H9 (cell line): ENCODE results near the gene COL8A1. TPM values are rescaled to one million over a fixed set of nuclear protein-coding genes. Genes with fewer than 3 reads are reported as not detected.

Source experiments
- DNase-seq: peaks from one replicate; pipeline ENCODE4 v3.0.0-alpha.2; 2017
- H2AFZ ChIP-seq: one replicate; pipeline ENCODE4 v1.6.1; 2013; ENCODE audit warnings: mild to moderate bottlenecking, low read length, control low read depth, moderate library complexity
- H2AK5ac ChIP-seq: 2 replicates; pipeline ENCODE4 v1.6.1; 2013; ENCODE audit warnings: low read length, control low read depth, mixed read lengths; ENCODE audit not compliant: insufficient read length
- H2BK120ac ChIP-seq: one replicate; pipeline ENCODE4 v1.6.1; 2013; ENCODE audit warnings: low read depth, mild to moderate bottlenecking, low read length, control low read depth, inconsistent platforms; ENCODE audit not compliant: poor library complexity, severe bottlenecking
- H2BK12ac ChIP-seq: 2 replicates; pipeline ENCODE4 v1.6.1; 2013; ENCODE audit warnings: low read length, control low read depth, mixed read lengths, low read depth; ENCODE audit not compliant: insufficient read length
- H2BK15ac ChIP-seq: 2 replicates; pipeline ENCODE4 v1.6.1; 2013; ENCODE audit warnings: low read depth, low read length, control low read depth
- H2BK20ac ChIP-seq: one replicate; pipeline ENCODE4 v1.6.1; 2013; ENCODE audit warnings: low read depth, mild to moderate bottlenecking, low read length, control low read depth, inconsistent platforms; ENCODE audit not compliant: poor library complexity, severe bottlenecking
- H2BK5ac ChIP-seq: 2 replicates; pipeline ENCODE4 v1.6.1; 2013; ENCODE audit warnings: low read length, control low read depth, mixed read lengths; ENCODE audit not compliant: insufficient read length
- H3K14ac ChIP-seq: 2 replicates; pipeline ENCODE4 v1.6.1; 2013; ENCODE audit warnings: low read length, control low read depth; ENCODE audit not compliant: insufficient read depth
- H3K18ac ChIP-seq: 2 replicates; pipeline ENCODE4 v1.6.1; 2013; ENCODE audit warnings: low read depth, mild to moderate bottlenecking, mixed read lengths, low read length, control low read depth; ENCODE audit not compliant: insufficient read length
- H3K23ac ChIP-seq: 2 replicates; pipeline ENCODE4 v1.6.1; 2013; ENCODE audit warnings: low read length, control low read depth, mixed read lengths, low read depth; ENCODE audit not compliant: insufficient read length
- H3K23me2 ChIP-seq: 2 replicates; pipeline ENCODE4 v1.6.1; 2013; ENCODE audit warnings: low read depth, mild to moderate bottlenecking, mixed read lengths, low read length, control low read depth; ENCODE audit not compliant: insufficient read length, poor library complexity, severe bottlenecking
- H3K27ac ChIP-seq: 2 replicates; pipeline ENCODE4 v1.5.1; 2013; ENCODE audit warnings: low read length, control low read depth, mixed read lengths, low read depth; ENCODE audit not compliant: insufficient read length
- H3K27me3 ChIP-seq: 2 replicates; pipeline ENCODE4 v1.6.1; 2013; ENCODE audit warnings: low read length, control low read depth, inconsistent platforms; ENCODE audit not compliant: insufficient read depth
- H3K4ac ChIP-seq: 2 replicates; pipeline ENCODE4 v1.6.1; 2013; ENCODE audit warnings: low read depth, mild to moderate bottlenecking, control low read depth, inconsistent platforms, low read length, moderate library complexity
- H3K4me1 ChIP-seq: 2 replicates; pipeline ENCODE4 v1.6.1; 2013; ENCODE audit warnings: low read length, control low read depth, inconsistent platforms; ENCODE audit not compliant: insufficient read depth
- H3K4me2 ChIP-seq: 2 replicates; pipeline ENCODE4 v1.6.1; 2013; ENCODE audit warnings: low read length, control low read depth, mixed read lengths; ENCODE audit not compliant: insufficient read length, insufficient read depth
- H3K56ac ChIP-seq: 2 replicates; pipeline ENCODE4 v1.6.1; 2013; ENCODE audit warnings: low read depth, mild to moderate bottlenecking, mixed read lengths, low read length, control low read depth; ENCODE audit not compliant: insufficient read length
- H3K79me1 ChIP-seq: 2 replicates; pipeline ENCODE4 v1.6.1; 2013; ENCODE audit warnings: low read depth, mild to moderate bottlenecking, moderate library complexity, low read length, control low read depth, inconsistent platforms; ENCODE audit not compliant: insufficient read depth, poor library complexity, severe bottlenecking
- H3K79me2 ChIP-seq: 2 replicates; pipeline ENCODE4 v1.6.1; 2013; ENCODE audit warnings: low read length, control low read depth, inconsistent platforms; ENCODE audit not compliant: insufficient read depth
- H3K9ac ChIP-seq: 2 replicates; pipeline ENCODE4 v1.6.1; 2013; ENCODE audit warnings: low read length, control low read depth, mixed read lengths; ENCODE audit not compliant: insufficient read length; ENCODE audit errors: extremely low read depth
- H3K9me3 ChIP-seq: one replicate; pipeline ENCODE4 v1.6.1; 2013; ENCODE audit warnings: low read depth, low read length, inconsistent platforms; ENCODE audit not compliant: control insufficient read depth
- H3T11ph ChIP-seq: one replicate; pipeline ENCODE4 v1.6.1; 2013; ENCODE audit warnings: mild to moderate bottlenecking, low read length, control low read depth, inconsistent platforms
- H4K20me1 ChIP-seq: one replicate; pipeline ENCODE4 v1.6.1; 2013; ENCODE audit not compliant: control insufficient read depth, insufficient read length, insufficient read depth
- H4K5ac ChIP-seq: 2 replicates; pipeline ENCODE4 v1.6.1; 2013; ENCODE audit warnings: low read depth, mild to moderate bottlenecking, mixed read lengths, low read length, control low read depth; ENCODE audit not compliant: insufficient read length
- H4K8ac ChIP-seq: replicated peaks from 2 replicates; pipeline ENCODE4 v1.6.1; 2013; ENCODE audit warnings: low read length, control low read depth, mixed read lengths, low read depth; ENCODE audit not compliant: insufficient read length
- H4K91ac ChIP-seq: 2 replicates; pipeline ENCODE4 v1.6.1; 2013; ENCODE audit warnings: low read depth, mild to moderate bottlenecking, moderate library complexity, mixed read lengths, low read length, control low read depth; ENCODE audit not compliant: insufficient read length
- H3K27ac Mint-ChIP-seq, 3 experiments: 2 replicates in 2 of 3; 3 replicates in 1 of 3; pipeline ENCODE4 v1.8.0; 2020 to 2021; ENCODE audit warnings: mixed read lengths in 3 of 3, mild to moderate bottlenecking in 1 of 3, moderate library complexity in 1 of 3
- H3K27me3 Mint-ChIP-seq: 2 replicates; pipeline ENCODE4 v1.8.0; 2021; ENCODE audit warnings: low read depth, mild to moderate bottlenecking, moderate library complexity, mixed read lengths
- H3K36me3 Mint-ChIP-seq, 3 experiments: 2 replicates in 2 of 3; 3 replicates in 1 of 3; pipeline ENCODE4 v1.8.0; 2020 to 2021; ENCODE audit warnings: low read depth in 3 of 3, mixed read lengths in 3 of 3; ENCODE audit not compliant: insufficient read depth in 1 of 3
- H3K4me1 Mint-ChIP-seq, 2 experiments: 2 replicates each; pipeline ENCODE4 v1.8.0; 2020; ENCODE audit warnings: mixed read lengths in 2 of 2
- H3K4me3 Mint-ChIP-seq, 2 experiments: 2 replicates in 1 of 2; 3 replicates in 1 of 2; pipeline ENCODE4 v1.8.0; 2020 to 2021; ENCODE audit warnings: mild to moderate bottlenecking in 2 of 2, mixed read lengths in 2 of 2, moderate library complexity in 1 of 2
- H3K9me3 Mint-ChIP-seq, 2 experiments: 2 replicates in 1 of 2; 3 replicates in 1 of 2; pipeline ENCODE4 v1.8.0; 2020; ENCODE audit warnings: mild to moderate bottlenecking in 2 of 2, mixed read lengths in 2 of 2, moderate library complexity in 1 of 2
- WGBS: extraction: QIAGEN DNeasy Blood & Tissue Kit; methylation state at CpG from one replicate; pipeline ENCODE4 v1.1.7; 2013; ENCODE audit warnings: missing lambda C conversion rate, low lambda C conversion rate, mixed read lengths; ENCODE audit not compliant: insufficient read length; ENCODE audit errors: extremely low coverage; 5-methylcytosine and 5-hydroxymethylcytosine counted together
- total RNA-seq: library from RNA; stranded (reverse); gene quantifications from 2 replicates; pipeline ENCODE4 v1.2.1, GENCODE V29; 2021
- TF ChIP-seq, protein P1 (sequence below): fragments of 200-600 bp; sonication (generic); conservative IDR thresholded peaks from 3 replicates; pipeline ENCODE4 v1.8.0; 2021; ENCODE audit warnings: antibody characterized with exemption, mild to moderate bottlenecking

The COL8A1 gene
- total RNA-seq, 1 experiment from 2014 or later, result 0.17 TPM

DNA sequence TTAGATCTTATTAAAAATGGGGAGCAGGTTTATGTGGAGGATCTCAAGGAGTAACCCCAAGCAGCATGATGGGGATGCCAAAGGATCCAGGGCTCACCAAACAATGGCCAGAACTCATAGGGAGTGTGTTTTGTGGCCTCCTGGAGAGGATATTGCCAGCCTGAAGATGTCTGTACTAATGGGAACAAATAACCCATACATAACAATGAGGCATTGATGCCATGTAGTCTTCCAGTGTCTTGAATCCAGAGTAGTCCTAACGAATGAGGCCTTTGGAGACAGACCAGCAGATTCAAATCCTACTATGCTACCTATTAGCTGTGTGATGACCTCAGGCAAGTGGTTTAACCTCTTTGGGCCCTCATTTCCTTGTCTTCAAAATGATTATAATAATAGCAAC, 134.3 kb downstream of the COL8A1 start:
- H3K23me2 ChIP-seq, result no peaks in the 10 kb centered on the region
- no peak overlapping the region; a peak in 1 of 7 replicates for H3K27ac Mint-ChIP-seq

More for the DNA sequence above, 134.3 kb downstream of the COL8A1 start:
- H2BK5ac ChIP-seq, result no peak overlapping the region
- no peaks in the 10 kb centered on the region for H3K79me2 ChIP-seq
- H2BK20ac ChIP-seq, result no peak overlapping the region
- H4K20me1 ChIP-seq, result no peaks in the 10 kb centered on the region
- no peak overlapping the region for H3K23ac ChIP-seq
- H2AK5ac ChIP-seq, result no peak overlapping the region
- no peak overlapping the region for H2BK15ac ChIP-seq
- TF ChIP-seq, protein P1, sequence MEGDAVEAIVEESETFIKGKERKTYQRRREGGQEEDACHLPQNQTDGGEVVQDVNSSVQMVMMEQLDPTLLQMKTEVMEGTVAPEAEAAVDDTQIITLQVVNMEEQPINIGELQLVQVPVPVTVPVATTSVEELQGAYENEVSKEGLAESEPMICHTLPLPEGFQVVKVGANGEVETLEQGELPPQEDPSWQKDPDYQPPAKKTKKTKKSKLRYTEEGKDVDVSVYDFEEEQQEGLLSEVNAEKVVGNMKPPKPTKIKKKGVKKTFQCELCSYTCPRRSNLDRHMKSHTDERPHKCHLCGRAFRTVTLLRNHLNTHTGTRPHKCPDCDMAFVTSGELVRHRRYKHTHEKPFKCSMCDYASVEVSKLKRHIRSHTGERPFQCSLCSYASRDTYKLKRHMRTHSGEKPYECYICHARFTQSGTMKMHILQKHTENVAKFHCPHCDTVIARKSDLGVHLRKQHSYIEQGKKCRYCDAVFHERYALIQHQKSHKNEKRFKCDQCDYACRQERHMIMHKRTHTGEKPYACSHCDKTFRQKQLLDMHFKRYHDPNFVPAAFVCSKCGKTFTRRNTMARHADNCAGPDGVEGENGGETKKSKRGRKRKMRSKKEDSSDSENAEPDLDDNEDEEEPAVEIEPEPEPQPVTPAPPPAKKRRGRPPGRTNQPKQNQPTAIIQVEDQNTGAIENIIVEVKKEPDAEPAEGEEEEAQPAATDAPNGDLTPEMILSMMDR, result no peak
- H3K9me3 Mint-ChIP-seq, result no peaks in the 10 kb centered on the region
- H3K14ac ChIP-seq, result no peak overlapping the region
- H2BK120ac ChIP-seq, result no peak overlapping the region
- no peak overlapping the region for H3K4ac ChIP-seq
- no peaks in the 10 kb centered on the region for H3K79me1 ChIP-seq
- no peak overlapping the region for H3K9ac ChIP-seq
- no peak overlapping the region for H2AFZ ChIP-seq
- no peaks in the 10 kb centered on the region; the same call in 1 of the 2 replicates for H3K4me1 ChIP-seq
- H3K4me1 Mint-ChIP-seq, result peaks cover 9 to 11% of the 10 kb centered on the region in 2 experiments; a peak in 3 of 4 replicates
- H3K4me3 Mint-ChIP-seq, result no peak overlapping the region
- no CpG with 5 or more reads among the region's 1 CpG for WGBS
- H3K27me3 Mint-ChIP-seq, result no peaks in the 10 kb centered on the region
- H4K8ac ChIP-seq, result no peak overlapping the region
- no peaks in the 10 kb centered on the region for H3K36me3 Mint-ChIP-seq
- no peak for DNase-seq
- H3K4me2 ChIP-seq, result no peak overlapping the region
- H3K18ac ChIP-seq, result no peak overlapping the region
- H3K27me3 ChIP-seq, result no peaks in the 10 kb centered on the region
- no peak overlapping the region for H3T11ph ChIP-seq
- H4K5ac ChIP-seq, result no peak overlapping the region
- no peaks in the 10 kb centered on the region for H3K9me3 ChIP-seq
- no peak overlapping the region for H4K91ac ChIP-seq
- H2BK12ac ChIP-seq, result no peak overlapping the region
- H3K56ac ChIP-seq, result no peak overlapping the region
- H3K27ac ChIP-seq, result no peak overlapping the region
